Natural killer cell (primary cell): ENCODE measurements around the gene KLHL13. TPM values are rescaled to one million over a fixed set of nuclear protein-coding genes. Genes with fewer than 3 reads are reported as not detected.

Experiments used
- ATAC-seq, 3 donors: fragments of 150-1000 bp in 2 of 3; fragments of 200-7000 bp in 1 of 3; cut with Tn5 transposase; 1 replicate in 1 of 3; 2 replicates in 2 of 3; pipeline ENCODE4 v1.10.0; 2021; ENCODE audit warnings: mild to moderate bottlenecking in 2 of 3, moderate library complexity in 2 of 3
- DNase-seq, 2 donors: peaks; one replicate each; pipeline versions ENCODE4 v3.0.0 to v3.0.0-alpha.2; 2013 to 2021; ENCODE audit warnings: mixed read lengths in 1 of 2
- H3K27ac ChIP-seq: one replicate; pipeline ENCODE4 v1.5.1; 2013; ENCODE audit warnings: mild to moderate bottlenecking, low read length
- H3K27me3 ChIP-seq: one replicate; pipeline ENCODE4 v1.6.1; 2013; ENCODE audit warnings: low read length; ENCODE audit not compliant: control insufficient read depth, insufficient read depth
- H3K36me3 ChIP-seq: one replicate; pipeline ENCODE4 v1.6.1; 2013; ENCODE audit warnings: low read length; ENCODE audit not compliant: control insufficient read depth, insufficient read depth
- H3K4me1 ChIP-seq: one replicate; pipeline ENCODE4 v1.6.1; 2013; ENCODE audit warnings: low read length; ENCODE audit not compliant: control insufficient read depth, insufficient read depth
- H3K4me3 ChIP-seq: one replicate; pipeline ENCODE4 v1.5.1; 2013; ENCODE audit warnings: low read length
- H3K9me3 ChIP-seq: one replicate; pipeline ENCODE4 v1.6.1; 2013; ENCODE audit warnings: low read length; ENCODE audit not compliant: control insufficient read depth, insufficient read depth
- H3K27ac Mint-ChIP-seq, 2 donors: one replicate each; pipeline ENCODE4 v1.8.0; 2022; ENCODE audit warnings: mild to moderate bottlenecking in 2 of 2, mixed read lengths in 2 of 2, moderate library complexity in 1 of 2
- H3K27me3 Mint-ChIP-seq, 2 donors: one replicate each; pipeline ENCODE4 v1.8.0; 2022; ENCODE audit warnings: low read depth in 2 of 2, mixed read lengths in 2 of 2
- H3K36me3 Mint-ChIP-seq: one replicate; pipeline ENCODE4 v1.8.0; 2022; ENCODE audit warnings: mixed read lengths
- H3K4me1 Mint-ChIP-seq, 2 donors: one replicate each; pipeline ENCODE4 v1.8.0; 2022; ENCODE audit warnings: mixed read lengths in 2 of 2
- H3K4me3 Mint-ChIP-seq: one replicate; pipeline ENCODE4 v1.8.0; 2022; ENCODE audit warnings: mild to moderate bottlenecking, moderate library complexity, mixed read lengths
- H3K9me3 Mint-ChIP-seq, 2 donors: one replicate each; pipeline ENCODE4 v1.8.0; 2022; ENCODE audit warnings: mixed read lengths in 2 of 2
- CTCF ChIP-seq: fragments of 200-600 bp; IDR thresholded peaks from one replicate; pipeline ENCODE4 v1.8.0; 2022; ENCODE audit warnings: antibody characterized with exemption
- WGBS: methylation state at CpG from one replicate; pipeline ENCODE4 v1.1.7; 2013; ENCODE audit warnings: missing lambda C conversion rate; ENCODE audit not compliant: insufficient coverage; 5-methylcytosine and 5-hydroxymethylcytosine counted together
- intact Hi-C: fragments of 100-400 bp; cut with micrococcal nuclease; formaldehyde crosslinking; loops from one replicate; pipeline ENCODE4 v1.14.2; 2022
- total RNA-seq, 4 donors: library from RNA; stranded (reverse); fragments of 120-200 nt in 1 of 4; gene quantifications; one replicate each; pipeline versions ENCODE4 v1.2.3 to v1.2.4, GENCODE V29; 2013 to 2022

Gene KLHL13
- total RNA-seq, 3 donors from 2014 or later (not counting 1 experiment from before 2014, with no cell fraction given), result 0.11 to 0.73 (median 0.16) TPM

GRCh38 chrX:117851025-117851424 lies 265.6 kb downstream of the KLHL13 start:
- Histone ChIP-seq H3K4me3 (no peak overlapping the region), H3K9me3 (no peaks in the 10 kb centered on the region), H3K27me3 (no peaks in the 10 kb centered on the region), H3K4me1 (no peaks in the 10 kb centered on the region), H3K27ac (no peak overlapping the region), H3K36me3 (no peaks in the 10 kb centered on the region)
- H3K9me3 Mint-ChIP-seq, result no peaks in the 10 kb centered on the region
- no peaks in the 10 kb centered on the region for H3K27me3 Mint-ChIP-seq
- H3K36me3 Mint-ChIP-seq, result no peaks in the 10 kb centered on the region
- H3K27ac Mint-ChIP-seq, result no peak overlapping the region
- DNase-seq (no peak), ATAC-seq (no peak)
- TF ChIP-seq CTCF, result no peak
- intact Hi-C loops, result no loop called here
- no peaks in the 10 kb centered on the region for H3K4me1 Mint-ChIP-seq
- WGBS, result 89% methylated on average over 2 of the region's 2 CpGs
- H3K4me3 Mint-ChIP-seq, result no peak overlapping the region

Other genes starting within 250 kb of the KLHL13 start
- 10 to 100 TPM; 14.6 to 17.5 (median 16.0) TPM for gene WDR44, start 229.3 kb upstream of the KLHL13 start, total RNA-seq